Hepatocyte (in vitro differentiated cells): ENCODE results near the gene HOXD12.

Source experiments
- CTCF ChIP-seq: fragments of 200-600 bp; sonication (generic); IDR thresholded peaks from 2 replicates; pipeline ENCODE4 v1.5.1; 2016; ENCODE audit warnings: antibody characterized with exemption, mild to moderate bottlenecking; ENCODE audit not compliant: poor library complexity
- EZH2 ChIP-seq: fragments of 200-600 bp; sonication (generic); IDR thresholded peaks from 2 replicates; pipeline ENCODE4 v1.6.1; 2016; ENCODE audit warnings: antibody characterized with exemption, mild to moderate bottlenecking, borderline replicate concordance

DNA sequence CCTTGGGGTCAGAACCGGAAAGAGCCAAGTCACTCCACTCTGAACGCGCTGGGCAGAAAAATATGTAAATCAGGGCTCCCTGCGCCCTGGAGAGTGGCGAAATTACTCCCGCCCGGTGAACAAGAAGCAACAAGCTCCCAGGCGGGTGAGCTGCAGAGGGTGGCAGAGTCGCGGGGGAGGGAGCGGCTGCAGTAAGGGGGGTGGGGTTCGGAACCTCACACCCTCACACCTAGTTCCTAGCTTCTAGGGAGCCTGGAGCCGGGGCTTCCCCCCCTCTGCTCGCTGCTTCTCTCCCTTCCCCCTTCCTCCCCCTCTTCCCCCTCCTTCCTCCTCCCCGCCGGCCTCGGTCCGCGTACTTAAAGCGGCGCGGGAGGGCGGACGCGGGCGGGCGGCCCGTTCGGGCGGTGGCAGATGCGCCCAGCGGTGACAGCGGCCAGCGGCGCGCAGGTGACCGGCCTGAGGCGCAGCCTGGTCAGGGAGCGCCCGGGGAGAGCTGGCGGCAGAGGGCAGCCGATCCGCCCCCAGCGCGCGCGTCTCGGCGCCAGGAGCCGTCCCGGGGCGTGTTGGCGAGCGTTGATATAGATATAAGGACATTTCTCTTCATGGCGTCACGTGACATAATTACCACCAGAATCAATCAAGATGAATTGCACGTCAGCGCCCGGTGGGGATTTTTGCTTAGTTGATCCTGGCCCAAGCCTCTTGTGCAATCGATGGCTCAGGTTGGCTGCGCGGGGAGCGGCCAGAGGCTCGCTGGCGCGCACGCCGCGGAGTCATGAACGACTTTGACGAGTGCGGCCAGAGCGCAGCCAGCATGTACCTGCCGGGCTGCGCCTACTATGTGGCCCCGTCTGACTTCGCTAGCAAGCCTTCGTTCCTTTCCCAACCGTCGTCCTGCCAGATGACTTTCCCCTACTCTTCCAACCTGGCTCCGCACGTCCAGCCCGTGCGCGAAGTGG is 7.3 kb downstream of the HOXD12 start, which contains the start of gene HOXD11:
- TF ChIP-seq CTCF (no peak), EZH2 (no peak)
